PC-3 (cell line): Measurements from ENCODE around the gene TMCO5A. TPM values are rescaled to one million over a fixed set of nuclear protein-coding genes. Genes with fewer than 3 reads are reported as not detected.

Source experiments
- ATAC-seq: fragments of 200-7000 bp; cut with Tn5 transposase; 2 replicates; pipeline ENCODE4 v1.9.1; 2020; ENCODE audit warnings: mild to moderate bottlenecking, moderate library complexity
- BruUV-seq: library from RNA; stranded (reverse); fragments of 400-500 nt; replicated peaks from 2 replicates; lab custom pipeline; 2021; lab: Mats Ljungman, UMichigan
- CTCF ChIA-PET: fragments of 300-600 bp; sonication (Branson Sonifier 250); formaldehyde crosslinking; loops from one replicate; lab custom pipeline; 2022; ENCODE audit warnings: antibody characterized with exemption; lab: Charles Lee
- POLR2A ChIA-PET: fragments of 300-600 bp; sonication (Branson Sonifier 250); formaldehyde crosslinking; loops from one replicate; lab custom pipeline; 2022; ENCODE audit warnings: antibody characterized with exemption; ENCODE audit not compliant: unreplicated experiment; lab: Charles Lee
- DNase-seq: peaks from one replicate; pipeline ENCODE4 v3.0.0-alpha.2; 2015
- H2AFZ ChIP-seq: fragments of 300-600 bp; sonication (generic); 2 replicates; pipeline ENCODE4 v1.6.0; 2016; ENCODE audit warnings: antibody characterized with exemption, low read length
- H3F3A ChIP-seq: fragments of 300-600 bp; sonication (generic); one replicate; pipeline ENCODE4 v1.6.0; 2017; ENCODE audit warnings: antibody characterized with exemption, low read length, control low read depth, mild to moderate bottlenecking; ENCODE audit not compliant: unreplicated experiment
- H3K27ac ChIP-seq: fragments of 300-600 bp; sonication (generic); 2 replicates; pipeline ENCODE4 v1.5.1; 2016; ENCODE audit warnings: mild to moderate bottlenecking, low read length
- H3K27me3 ChIP-seq: fragments of 300-600 bp; sonication (generic); 2 replicates; pipeline ENCODE4 v1.6.1; 2016; ENCODE audit warnings: low read length, mixed read lengths
- H3K36me3 ChIP-seq: fragments of 300-600 bp; sonication (generic); 2 replicates; pipeline ENCODE4 v1.6.1; 2016; ENCODE audit warnings: low read depth, mixed run types, low read length, mixed read lengths
- H3K4me1 ChIP-seq: fragments of 300-600 bp; sonication (generic); 2 replicates; pipeline ENCODE4 v1.5.1; 2016; ENCODE audit warnings: low read length; ENCODE audit not compliant: insufficient read depth
- H3K4me2 ChIP-seq: fragments of 300-600 bp; sonication (generic); 2 replicates; pipeline ENCODE4 v1.6.0; 2016; ENCODE audit warnings: low read length
- H3K4me3 ChIP-seq: fragments of 300-600 bp; sonication (generic); 2 replicates; pipeline ENCODE4 v1.5.1; 2016; ENCODE audit warnings: mild to moderate bottlenecking, low read length, mixed read lengths
- H3K79me2 ChIP-seq: fragments of 300-600 bp; sonication (generic); 2 replicates; pipeline ENCODE4 v1.6.1; 2017; ENCODE audit warnings: low read length, mixed read lengths
- H3K9ac ChIP-seq: fragments of 300-600 bp; sonication (generic); 2 replicates; pipeline ENCODE4 v1.6.0; 2016; ENCODE audit warnings: mild to moderate bottlenecking, low read length
- H3K9me2 ChIP-seq: fragments of 300-600 bp; sonication (generic); replicated peaks from 2 replicates; pipeline ENCODE4 v1.6.1; 2016; ENCODE audit warnings: mixed run types, low read length, mixed read lengths
- H3K9me3 ChIP-seq: fragments of 300-600 bp; sonication (generic); 2 replicates; pipeline ENCODE4 v1.6.1; 2016; ENCODE audit warnings: low read length, mixed read lengths
- H4K20me1 ChIP-seq: fragments of 300-600 bp; sonication (generic); 2 replicates; pipeline ENCODE4 v1.6.1; 2016; ENCODE audit warnings: low read length, mixed read lengths
- CTCF ChIP-seq: fragments of 300-600 bp; sonication (generic); conservative IDR thresholded peaks from 2 replicates; pipeline ENCODE4 v1.5.1; 2017; ENCODE audit warnings: antibody characterized with exemption, low read depth, mild to moderate bottlenecking, low read length
- EZH2 ChIP-seq: fragments of 300-600 bp; sonication (generic); IDR thresholded peaks from one replicate; pipeline ENCODE4 v1.6.1; 2017; ENCODE audit warnings: antibody characterized with exemption, mild to moderate bottlenecking, low read length; ENCODE audit not compliant: unreplicated experiment
- EZH2phosphoT487 ChIP-seq: fragments of 300-600 bp; sonication (generic); IDR thresholded peaks from 2 replicates; pipeline ENCODE4 v1.6.1; 2018; ENCODE audit warnings: mild to moderate bottlenecking, antibody characterized with exemption, low read length, borderline replicate concordance
- intact Hi-C: fragments of 100-400 bp; cut with micrococcal nuclease; formaldehyde crosslinking; loops from 2 replicates; pipeline ENCODE4 v1.9.0; 2023
- total RNA-seq: library from RNA; depleted of rRNA; stranded (reverse); fragments of >200 nt; gene quantifications from 2 replicates; pipeline ENCODE4 v1.2.3, GENCODE V29; 2014

The TMCO5A gene
- total RNA-seq, 1 experiment from 2014 or later = not detected

DNA sequence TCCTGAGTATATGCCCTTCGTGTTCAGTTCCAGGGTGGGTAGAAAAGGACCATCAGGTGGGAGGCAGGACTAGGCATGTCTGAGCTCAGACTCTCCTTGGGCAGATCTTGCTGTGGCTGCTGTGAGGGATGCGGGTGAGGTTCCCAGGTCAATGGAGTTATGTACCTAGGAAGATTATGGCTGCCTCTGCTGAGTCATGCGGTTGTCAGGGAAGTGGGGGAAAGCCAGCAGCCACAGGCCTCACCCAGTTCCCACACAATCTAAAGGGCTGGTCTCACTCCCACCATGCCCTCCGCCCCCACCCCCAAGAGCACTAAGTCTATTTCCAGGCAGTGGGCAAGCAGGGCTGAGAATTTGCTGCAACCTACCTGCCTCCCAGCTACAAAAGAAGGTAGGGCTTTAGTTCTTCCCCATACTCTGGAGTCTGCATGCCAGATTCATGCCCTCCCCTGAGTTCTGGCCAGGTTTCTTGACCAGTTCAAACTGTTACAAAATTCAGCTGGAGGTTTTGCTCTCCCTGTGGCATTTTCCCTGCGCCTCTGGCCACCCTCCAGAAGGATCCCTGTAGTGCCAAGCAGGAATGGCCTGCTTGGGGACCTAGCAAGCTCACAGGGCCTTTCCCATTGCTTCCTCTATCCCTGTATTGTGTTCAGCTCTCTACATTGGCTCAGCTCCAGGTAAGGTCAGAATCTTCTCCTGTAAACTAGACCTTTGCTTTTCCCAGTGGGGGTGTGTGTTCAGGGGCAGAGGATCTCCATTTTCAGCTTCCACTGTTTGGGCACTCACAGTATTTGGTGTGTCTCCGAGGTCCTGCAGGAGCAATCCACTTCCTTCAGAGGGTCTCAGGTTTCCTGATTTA is 12.7 kb upstream of the TMCO5A start:
- DNase-seq (peak; percentile 58), ATAC-seq (peak; percentile 45)
- H3F3A ChIP-seq = no peaks in the 10 kb centered on the region
- no peaks in the 10 kb centered on the region for H3K9me2 ChIP-seq
- TF ChIP-seq EZH2 (no peak), CTCF (no peak), EZH2phosphoT487 (no peak)
- no peaks in the 10 kb centered on the region for H3K36me3 ChIP-seq
- POLR2A ChIA-PET = no interaction called here
- CTCF ChIA-PET = no interaction called here
- peak overlapping the region; percentile 79 for H3K27ac ChIP-seq
- peaks cover 27% of the 10 kb centered on the region for H3K4me1 ChIP-seq
- H3K4me3 ChIP-seq = no peak overlapping the region
- no TSS peak for BruUV-seq
- no peaks in the 10 kb centered on the region for H4K20me1 ChIP-seq
- H3K79me2 ChIP-seq = no peaks in the 10 kb centered on the region
- H2AFZ ChIP-seq = peak overlapping the region; percentile 53
- H3K4me2 ChIP-seq = peak overlapping the region; percentile 13
- intact Hi-C loops = no loop called here
- H3K9ac ChIP-seq = peak overlapping the region; percentile 42; the same call in 1 of the 2 replicates
- H3K9me3 ChIP-seq = no peaks in the 10 kb centered on the region
- H3K27me3 ChIP-seq = no peaks in the 10 kb centered on the region

GRCh38 chr15:37926136-37926535 is 8.3 kb upstream of the TMCO5A start:
- Histone ChIP-seq H3K79me2 (no peaks in the 10 kb centered on the region), H3K9ac (no peak overlapping the region), H3K4me1 (peaks cover 26% of the 10 kb centered on the region), H3K4me2 (peak overlapping the region; percentile 23), H3F3A (no peaks in the 10 kb centered on the region), H3K27me3 (no peaks in the 10 kb centered on the region), H3K9me2 (no peaks in the 10 kb centered on the region), H3K36me3 (no peaks in the 10 kb centered on the region), H3K9me3 (no peaks in the 10 kb centered on the region), H3K27ac (no peak overlapping the region), H4K20me1 (no peaks in the 10 kb centered on the region), H3K4me3 (no peak overlapping the region), H2AFZ (no peak overlapping the region)
- peak; percentile 35; the same call in 1 of the 2 replicates for ATAC-seq
- TF ChIP-seq CTCF (no peak), EZH2phosphoT487 (no peak), EZH2 (no peak)
- intact Hi-C loops = no loop called here
- DNase-seq = peak; percentile 63
- ChIA-PET POLR2A (no interaction called here), CTCF (no interaction called here)
- no TSS peak for BruUV-seq

GRCh38 chr15:37929238-37929637 is 5.2 kb upstream of the TMCO5A start:
- no peak for TF ChIP-seq EZH2phosphoT487
- no peak for TF ChIP-seq EZH2
- H3F3A ChIP-seq = no peaks in the 10 kb centered on the region
- H3K4me3 ChIP-seq = no peak overlapping the region
- ChIA-PET POLR2A (no interaction called here), CTCF (no interaction called here)
- no peaks in the 10 kb centered on the region for H3K9me2 ChIP-seq
- no peaks in the 10 kb centered on the region for H4K20me1 ChIP-seq
- ATAC-seq = no peak
- no peak overlapping the region for H2AFZ ChIP-seq
- no TSS peak for BruUV-seq
- no peaks in the 10 kb centered on the region for H3K27me3 ChIP-seq
- intact Hi-C loops = no loop called here
- DNase-seq = no peak
- no peak overlapping the region for H3K4me2 ChIP-seq
- H3K4me1 ChIP-seq = peaks cover 13% of the 10 kb centered on the region
- no peaks in the 10 kb centered on the region for H3K36me3 ChIP-seq
- no peak overlapping the region for H3K9ac ChIP-seq
- H3K79me2 ChIP-seq = no peaks in the 10 kb centered on the region
- no peak overlapping the region for H3K27ac ChIP-seq
- no peaks in the 10 kb centered on the region for H3K9me3 ChIP-seq
